ENCODE measurements around the gene MTHFD1. TPM values are rescaled to one million over a fixed set of nuclear protein-coding genes. Genes with fewer than 3 reads are reported as not detected.
A peak's percentile ranks its signal among the peaks of the same experiment; 100 is the strongest.
"Not testable (repeated sequence)": the region's sequence is repeated elsewhere in the genome, so short reads cannot be mapped to it uniquely, and the experiment has no call there.

MTHFD1 gene
- total RNA-seq, 2 experiments from 2014 or later, result 266 to 269 TPM

GRCh38 chr14:64393189-64393726, 5.1 kb downstream of the MTHFD1 start:
- not testable (repeated sequence) for H3K27ac Mint-ChIP-seq, DNase-seq, H3K27me3 Mint-ChIP-seq, H3K4me3 Mint-ChIP-seq, H3K9me3 Mint-ChIP-seq
- peaks cover 44% of the 10 kb centered on the region for H3K4me1 Mint-ChIP-seq
- peaks cover 58% of the 10 kb centered on the region for H3K36me3 Mint-ChIP-seq

- H3K36me3 Mint-ChIP-seq, result peaks cover 53% of the 10 kb centered on the region
- no peaks in the 10 kb centered on the region for H3K9me3 Mint-ChIP-seq
- DNase-seq, result no peak
- H3K4me1 Mint-ChIP-seq, result peaks cover 44% of the 10 kb centered on the region
- H3K27ac Mint-ChIP-seq, result no peak overlapping the region
- no peak overlapping the region for H3K4me3 Mint-ChIP-seq
- H3K27me3 Mint-ChIP-seq, result no peaks in the 10 kb centered on the region
These were observed 6.3 kb downstream of the MTHFD1 start for GRCh38 chr14:64394423-64394822.

GRCh38 chr14:64394977-64395633, 7.0 kb downstream of the MTHFD1 start:
- Mint-ChIP-seq H3K4me3 (no peak overlapping the region), H3K27ac (no peak overlapping the region), H3K27me3 (no peaks in the 10 kb centered on the region), H3K4me1 (peaks cover 39% of the 10 kb centered on the region), H3K9me3 (no peaks in the 10 kb centered on the region), H3K36me3 (peaks cover 47% of the 10 kb centered on the region)
- no peak for DNase-seq

GRCh38 chr14:64400829-64401459, 12.8 kb downstream of the MTHFD1 start:
- peaks cover 39% of the 10 kb centered on the region for H3K36me3 Mint-ChIP-seq
- H3K27ac Mint-ChIP-seq, result no peak overlapping the region
- H3K4me1 Mint-ChIP-seq, result peaks cover 2% of the 10 kb centered on the region
- no peak for DNase-seq
- H3K9me3 Mint-ChIP-seq, result no peaks in the 10 kb centered on the region
- no peaks in the 10 kb centered on the region for H3K27me3 Mint-ChIP-seq
- H3K4me3 Mint-ChIP-seq, result no peak overlapping the region

GRCh38 chr14:64401949-64402348, 13.8 kb downstream of the MTHFD1 start:
- Mint-ChIP-seq H3K4me1 (peaks cover 2% of the 10 kb centered on the region), H3K4me3 (no peak overlapping the region), H3K27ac (no peak overlapping the region), H3K9me3 (no peaks in the 10 kb centered on the region), H3K27me3 (no peaks in the 10 kb centered on the region), H3K36me3 (peaks cover 39% of the 10 kb centered on the region)
- DNase-seq, result no peak

GRCh38 chr14:64405295-64405694, 17.1 kb downstream of the MTHFD1 start:
- no peak overlapping the region for H3K27ac Mint-ChIP-seq
- no peaks in the 10 kb centered on the region for H3K9me3 Mint-ChIP-seq
- no peak overlapping the region for H3K4me3 Mint-ChIP-seq
- DNase-seq, result no peak
- no peaks in the 10 kb centered on the region for H3K27me3 Mint-ChIP-seq
- peaks cover 10% of the 10 kb centered on the region for H3K4me1 Mint-ChIP-seq
- peaks cover 34% of the 10 kb centered on the region for H3K36me3 Mint-ChIP-seq

GRCh38 chr14:64407329-64407728, 19.2 kb downstream of the MTHFD1 start:
- peaks cover 41% of the 10 kb centered on the region for H3K36me3 Mint-ChIP-seq
- no peak overlapping the region for H3K27ac Mint-ChIP-seq
- H3K4me1 Mint-ChIP-seq, result peaks cover 22% of the 10 kb centered on the region
- no peak overlapping the region for H3K4me3 Mint-ChIP-seq
- DNase-seq, result no peak
- H3K9me3 Mint-ChIP-seq, result no peaks in the 10 kb centered on the region
- H3K27me3 Mint-ChIP-seq, result no peaks in the 10 kb centered on the region

- H3K9me3 Mint-ChIP-seq, result no peaks in the 10 kb centered on the region
- no peak for DNase-seq
- no peaks in the 10 kb centered on the region for H3K27me3 Mint-ChIP-seq
- H3K27ac Mint-ChIP-seq, result no peak overlapping the region
- no peak overlapping the region for H3K4me3 Mint-ChIP-seq
- H3K4me1 Mint-ChIP-seq, result peaks cover 24% of the 10 kb centered on the region
- peaks cover 29% of the 10 kb centered on the region for H3K36me3 Mint-ChIP-seq
These were observed 21.2 kb downstream of the MTHFD1 start for GRCh38 chr14:64409126-64409920.

GRCh38 chr14:64410084-64410774, 22.1 kb downstream of the MTHFD1 start:
- Mint-ChIP-seq H3K9me3 (no peaks in the 10 kb centered on the region), H3K36me3 (peaks cover 25% of the 10 kb centered on the region), H3K27me3 (no peaks in the 10 kb centered on the region), H3K27ac (no peak overlapping the region), H3K4me1 (peaks cover 24% of the 10 kb centered on the region), H3K4me3 (no peak overlapping the region)
- no peak for DNase-seq

GRCh38 chr14:64411001-64411400, 22.8 kb downstream of the MTHFD1 start:
- H3K36me3 Mint-ChIP-seq, result peaks cover 29% of the 10 kb centered on the region

GRCh38 chr14:64412237-64412636, 24.1 kb downstream of the MTHFD1 start:
- peaks cover 38% of the 10 kb centered on the region for H3K4me1 Mint-ChIP-seq
- H3K27me3 Mint-ChIP-seq, result no peaks in the 10 kb centered on the region
- H3K36me3 Mint-ChIP-seq, result peaks cover 37% of the 10 kb centered on the region
- DNase-seq, result no peak
- H3K27ac Mint-ChIP-seq, result no peak overlapping the region
- H3K4me3 Mint-ChIP-seq, result no peak overlapping the region
- H3K9me3 Mint-ChIP-seq, result no peaks in the 10 kb centered on the region

More at GRCh38 chr14:64411001-64411400, 22.8 kb downstream of the MTHFD1 start:
- H3K4me1 Mint-ChIP-seq, result peaks cover 30% of the 10 kb centered on the region
- no peak overlapping the region for H3K27ac Mint-ChIP-seq
- H3K4me3 Mint-ChIP-seq, result no peak overlapping the region
- no peaks in the 10 kb centered on the region for H3K9me3 Mint-ChIP-seq
- no peak for DNase-seq
- H3K27me3 Mint-ChIP-seq, result no peaks in the 10 kb centered on the region

- Mint-ChIP-seq H3K36me3 (peaks cover 49% of the 10 kb centered on the region), H3K4me1 (peaks cover 24% of the 10 kb centered on the region), H3K9me3 (no peaks in the 10 kb centered on the region), H3K27me3 (no peaks in the 10 kb centered on the region), H3K27ac (peak overlapping the region; percentile 12), H3K4me3 (no peak overlapping the region)
- DNase-seq, result no peak
These were observed 28.3 kb downstream of the MTHFD1 start for GRCh38 chr14:64416348-64416932.

- DNase-seq, result no peak
- no peak overlapping the region for H3K27ac Mint-ChIP-seq
- no peaks in the 10 kb centered on the region for H3K27me3 Mint-ChIP-seq
- H3K9me3 Mint-ChIP-seq, result no peaks in the 10 kb centered on the region
- no peak overlapping the region for H3K4me3 Mint-ChIP-seq
- peaks cover 48% of the 10 kb centered on the region for H3K36me3 Mint-ChIP-seq
- H3K4me1 Mint-ChIP-seq, result peaks cover 19% of the 10 kb centered on the region
These were observed 29.1 kb downstream of the MTHFD1 start for GRCh38 chr14:64417055-64417770.

- Mint-ChIP-seq H3K36me3 (peaks cover 52% of the 10 kb centered on the region), H3K4me1 (peaks cover 22% of the 10 kb centered on the region), H3K4me3 (no peak overlapping the region), H3K9me3 (no peaks in the 10 kb centered on the region), H3K27me3 (no peaks in the 10 kb centered on the region), H3K27ac (no peak overlapping the region)
- DNase-seq, result no peak
These were observed 29.6 kb downstream of the MTHFD1 start for GRCh38 chr14:64417771-64418125.
